ENCODE measurements around the gene CBLN1.

Gene CBLN1

GRCh38 chr16:49287572-49287971, 5.9 kb upstream of the CBLN1 start:
- H3K4me1 ChIP-seq (ENCODE audit: control insufficient read depth, insufficient read depth, low read length), result peaks cover 12% of the 10 kb centered on the region
- no peak overlapping the region for H3K9ac ChIP-seq (ENCODE audit: low read length in 2 of 2)
- H3K9me3 ChIP-seq (ENCODE audit: control insufficient read depth in 2 of 2, low read length in 2 of 2), result no peaks in the 10 kb centered on the region
- no peak overlapping the region for H3K4me3 ChIP-seq (ENCODE audit: low read length in 2 of 2)
- H3K36me3 ChIP-seq (ENCODE audit: control insufficient read depth in 2 of 2, insufficient read depth in 2 of 2, low read length in 2 of 2), result no peaks in the 10 kb centered on the region
- H3K27ac ChIP-seq (ENCODE audit: low read length), result no peak overlapping the region
- H3K27me3 ChIP-seq (ENCODE audit: control insufficient read depth in 1 of 2, insufficient read depth in 2 of 2, low read length in 2 of 2), result peaks cover 31 to 38% of the 10 kb centered on the region in 2 donors

- H3K4me1 ChIP-seq (ENCODE audit: control insufficient read depth, insufficient read depth, low read length), result peaks cover 26% of the 10 kb centered on the region
- no peak overlapping the region for H3K27ac ChIP-seq (ENCODE audit: low read length)
- H3K27me3 ChIP-seq (ENCODE audit: control insufficient read depth in 1 of 2, insufficient read depth in 2 of 2, low read length in 2 of 2), result peaks cover 44 to 56% of the 10 kb centered on the region in 2 donors
- H3K9me3 ChIP-seq (ENCODE audit: control insufficient read depth in 2 of 2, low read length in 2 of 2), result no peaks in the 10 kb centered on the region
- no peak overlapping the region for H3K9ac ChIP-seq (ENCODE audit: low read length in 2 of 2)
- H3K4me3 ChIP-seq (ENCODE audit: low read length in 2 of 2), result no peak overlapping the region
- no peaks in the 10 kb centered on the region for H3K36me3 ChIP-seq (ENCODE audit: control insufficient read depth in 2 of 2, insufficient read depth in 2 of 2, low read length in 2 of 2)
Observed at GRCh38 chr16:49284962-49285361, 3.3 kb upstream of the CBLN1 start.

- Histone ChIP-seq H3K4me3 (ENCODE audit: low read length in 2 of 2) (no peak overlapping the region), H3K27me3 (ENCODE audit: control insufficient read depth in 1 of 2, insufficient read depth in 2 of 2, low read length in 2 of 2) (peaks cover 54 to 67% of the 10 kb centered on the region in 2 donors)
Observed at GRCh38 chr16:49283376-49284049, 1.9 kb upstream of the CBLN1 start.

GRCh38 chr16:49282690-49283375, 1.2 kb upstream of the CBLN1 start:
- H3K27ac ChIP-seq (ENCODE audit: low read length), result no peak overlapping the region
- peaks cover 60 to 72% of the 10 kb centered on the region in 2 donors for H3K27me3 ChIP-seq (ENCODE audit: control insufficient read depth in 1 of 2, insufficient read depth in 2 of 2, low read length in 2 of 2)
- peaks cover 31% of the 10 kb centered on the region for H3K4me1 ChIP-seq (ENCODE audit: control insufficient read depth, insufficient read depth, low read length)
- H3K9me3 ChIP-seq (ENCODE audit: control insufficient read depth in 2 of 2, low read length in 2 of 2), result no peaks in the 10 kb centered on the region
- peak overlapping the region in 1 of 2 donors; percentile 58 for H3K4me3 ChIP-seq (ENCODE audit: low read length in 2 of 2)
- no peaks in the 10 kb centered on the region for H3K36me3 ChIP-seq (ENCODE audit: control insufficient read depth in 2 of 2, insufficient read depth in 2 of 2, low read length in 2 of 2)
- H3K9ac ChIP-seq (ENCODE audit: low read length in 2 of 2), result no peak overlapping the region

More at GRCh38 chr16:49283376-49284049, 1.9 kb upstream of the CBLN1 start:
- Histone ChIP-seq H3K36me3 (ENCODE audit: control insufficient read depth in 2 of 2, insufficient read depth in 2 of 2, low read length in 2 of 2) (no peaks in the 10 kb centered on the region), H3K4me1 (ENCODE audit: control insufficient read depth, insufficient read depth, low read length) (peaks cover 26% of the 10 kb centered on the region), H3K9me3 (ENCODE audit: control insufficient read depth in 2 of 2, low read length in 2 of 2) (no peaks in the 10 kb centered on the region), H3K27ac (ENCODE audit: low read length) (no peak overlapping the region), H3K9ac (ENCODE audit: low read length in 2 of 2) (no peak overlapping the region)

GRCh38 chr16:49281843-49282642, 405 bp upstream of the CBLN1 start:
- Histone ChIP-seq H3K9ac (ENCODE audit: low read length in 2 of 2) (no peak overlapping the region), H3K4me1 (ENCODE audit: control insufficient read depth, insufficient read depth, low read length) (peaks cover 38% of the 10 kb centered on the region), H3K9me3 (ENCODE audit: control insufficient read depth in 2 of 2, low read length in 2 of 2) (no peaks in the 10 kb centered on the region), H3K27ac (ENCODE audit: low read length) (no peak overlapping the region), H3K36me3 (ENCODE audit: control insufficient read depth in 2 of 2, insufficient read depth in 2 of 2, low read length in 2 of 2) (no peaks in the 10 kb centered on the region), H3K4me3 (ENCODE audit: low read length in 2 of 2) (peak overlapping the region in 1 of 2 donors; percentile 58), H3K27me3 (ENCODE audit: control insufficient read depth in 1 of 2, insufficient read depth in 2 of 2, low read length in 2 of 2) (peaks cover 62 to 75% of the 10 kb centered on the region in 2 donors)

- peaks cover 41% of the 10 kb centered on the region for H3K4me1 ChIP-seq (ENCODE audit: control insufficient read depth, insufficient read depth, low read length)
- H3K27ac ChIP-seq (ENCODE audit: low read length), result no peak overlapping the region
- H3K36me3 ChIP-seq (ENCODE audit: control insufficient read depth in 2 of 2, insufficient read depth in 2 of 2, low read length in 2 of 2), result no peaks in the 10 kb centered on the region
- H3K9ac ChIP-seq (ENCODE audit: low read length in 2 of 2), result no peak overlapping the region
- no peaks in the 10 kb centered on the region for H3K9me3 ChIP-seq (ENCODE audit: control insufficient read depth in 2 of 2, low read length in 2 of 2)
- peak overlapping the region in 1 of 2 donors; percentile 3 for H3K4me3 ChIP-seq (ENCODE audit: low read length in 2 of 2)
- H3K27me3 ChIP-seq (ENCODE audit: control insufficient read depth in 1 of 2, insufficient read depth in 2 of 2, low read length in 2 of 2), result peaks cover 66 to 84% of the 10 kb centered on the region in 2 donors
Observed at GRCh38 chr16:49280841-49281371, 732 bp downstream of the CBLN1 start.

- Histone ChIP-seq H3K9ac (ENCODE audit: low read length in 2 of 2) (no peak overlapping the region), H3K36me3 (ENCODE audit: control insufficient read depth in 2 of 2, insufficient read depth in 2 of 2, low read length in 2 of 2) (no peaks in the 10 kb centered on the region), H3K9me3 (ENCODE audit: control insufficient read depth in 2 of 2, low read length in 2 of 2) (no peaks in the 10 kb centered on the region), H3K27ac (ENCODE audit: low read length) (no peak overlapping the region), H3K4me3 (ENCODE audit: low read length in 2 of 2) (no peak overlapping the region), H3K27me3 (ENCODE audit: control insufficient read depth in 1 of 2, insufficient read depth in 2 of 2, low read length in 2 of 2) (peaks cover 73 to 87% of the 10 kb centered on the region in 2 donors), H3K4me1 (ENCODE audit: control insufficient read depth, insufficient read depth, low read length) (peaks cover 41% of the 10 kb centered on the region)
Observed at GRCh38 chr16:49280105-49280741, 1.4 kb downstream of the CBLN1 start.

- no peaks in the 10 kb centered on the region for H3K9me3 ChIP-seq (ENCODE audit: control insufficient read depth in 2 of 2, low read length in 2 of 2)
- H3K27ac ChIP-seq (ENCODE audit: low read length), result no peak overlapping the region
- peaks cover 41% of the 10 kb centered on the region for H3K4me1 ChIP-seq (ENCODE audit: control insufficient read depth, insufficient read depth, low read length)
- H3K36me3 ChIP-seq (ENCODE audit: control insufficient read depth in 2 of 2, insufficient read depth in 2 of 2, low read length in 2 of 2), result no peaks in the 10 kb centered on the region
- H3K9ac ChIP-seq (ENCODE audit: low read length in 2 of 2), result no peak overlapping the region
- H3K4me3 ChIP-seq (ENCODE audit: low read length in 2 of 2), result no peak overlapping the region
- peaks cover 77 to 87% of the 10 kb centered on the region in 2 donors for H3K27me3 ChIP-seq (ENCODE audit: control insufficient read depth in 1 of 2, insufficient read depth in 2 of 2, low read length in 2 of 2)
Observed at GRCh38 chr16:49278944-49279725, 2.5 kb downstream of the CBLN1 start.

- Histone ChIP-seq H3K27ac (ENCODE audit: low read length) (no peak overlapping the region), H3K4me1 (ENCODE audit: control insufficient read depth, insufficient read depth, low read length) (peaks cover 36% of the 10 kb centered on the region)
Observed at GRCh38 chr16:49278567-49278827, 3.1 kb downstream of the CBLN1 start.

More at GRCh38 chr16:49278567-49278827, 3.1 kb downstream of the CBLN1 start:
- Histone ChIP-seq H3K36me3 (ENCODE audit: control insufficient read depth in 2 of 2, insufficient read depth in 2 of 2, low read length in 2 of 2) (no peaks in the 10 kb centered on the region), H3K27me3 (ENCODE audit: control insufficient read depth in 1 of 2, insufficient read depth in 2 of 2, low read length in 2 of 2) (peaks cover 78 to 88% of the 10 kb centered on the region in 2 donors), H3K4me3 (ENCODE audit: low read length in 2 of 2) (no peak overlapping the region), H3K9me3 (ENCODE audit: control insufficient read depth in 2 of 2, low read length in 2 of 2) (no peaks in the 10 kb centered on the region), H3K9ac (ENCODE audit: low read length in 2 of 2) (no peak overlapping the region)
